GM18519 (cell line): ENCODE results near the gene TSPAN15.
A peak's percentile ranks its signal among the peaks of the same experiment; 100 is the strongest.

ENCODE experiments used
- ATAC-seq: cut with Tn5 transposase; IDR thresholded peaks from one replicate; pipeline ENCODE4 v1.9.1; 2021; ENCODE audit warnings: mild to moderate bottlenecking, moderate library complexity; ENCODE audit not compliant: unreplicated experiment, low FRiP score

TSPAN15 gene

GRCh38 chr10:69451209-69451783 is at the start of gene TSPAN15:
TSS of gene TSPAN15 (plus strand) at chr10:69451465. CDS start at chr10:69451595, 130 bp downstream.
- peak; percentile 84 for ATAC-seq

DNA sequence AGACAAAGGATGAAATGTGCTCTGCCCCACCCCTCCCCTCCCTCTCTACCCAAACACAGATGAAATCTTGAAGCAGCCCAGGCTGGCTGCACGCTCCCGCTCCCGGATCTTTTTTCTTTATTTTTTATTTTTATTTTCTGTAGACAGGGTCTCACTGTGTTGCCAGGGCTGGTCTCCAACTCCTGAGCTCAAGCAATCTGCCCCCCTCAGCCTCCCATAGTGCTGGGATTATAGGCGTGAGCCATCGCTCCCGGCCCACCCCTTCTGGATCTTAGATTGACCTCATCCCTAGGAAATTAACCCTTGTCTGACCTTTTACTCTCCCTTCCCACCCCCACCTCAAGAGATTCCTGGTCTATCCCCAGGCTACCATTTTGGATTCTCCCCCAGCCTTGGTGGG is 48.9 kb upstream of the TSPAN15 start:
- ATAC-seq: no peak

DNA sequence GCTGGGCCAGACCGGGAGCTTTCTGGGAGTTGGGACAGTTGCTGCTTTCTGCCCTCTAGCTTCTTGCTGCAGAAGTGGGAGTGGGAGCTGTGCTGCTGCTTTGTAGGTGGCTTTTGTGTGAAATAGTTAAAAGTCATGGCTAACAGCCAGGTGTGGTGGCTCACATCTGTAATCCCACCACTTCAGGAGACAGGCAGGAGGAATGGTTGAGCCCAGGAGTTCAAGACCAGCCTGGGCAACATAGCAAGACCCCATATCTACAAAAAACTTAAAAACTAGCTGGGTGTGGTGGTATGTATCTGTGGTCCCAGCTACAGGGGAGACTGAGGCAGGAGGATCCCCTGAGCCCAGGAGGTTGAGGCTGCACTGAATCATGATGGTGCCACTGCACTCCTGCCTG is 48.2 kb upstream of the TSPAN15 start:
- no peak for ATAC-seq

GRCh38 chr10:69403519-69403918 is 47.7 kb upstream of the TSPAN15 start:
- ATAC-seq: no peak

DNA sequence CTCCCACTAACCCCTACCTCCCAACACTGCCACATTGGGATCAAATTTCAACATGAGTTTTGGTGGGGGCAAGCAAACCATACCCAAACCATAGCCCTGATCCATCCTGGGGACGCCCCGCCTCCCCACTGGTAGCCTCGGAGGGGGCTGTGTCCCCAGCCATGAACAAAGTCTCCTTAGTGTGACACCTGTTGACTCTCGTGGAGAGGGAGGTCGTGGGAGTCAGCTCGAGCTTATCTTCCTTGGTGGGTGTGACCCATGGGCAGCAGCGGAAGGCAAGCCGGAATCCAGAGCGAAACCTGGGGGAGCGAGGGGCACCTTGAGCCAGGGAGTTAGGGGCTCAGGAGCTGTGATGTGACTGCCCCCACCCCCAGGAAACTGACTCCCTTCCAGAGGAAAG is 46.5 kb upstream of the TSPAN15 start:
- ATAC-seq: no peak

DNA sequence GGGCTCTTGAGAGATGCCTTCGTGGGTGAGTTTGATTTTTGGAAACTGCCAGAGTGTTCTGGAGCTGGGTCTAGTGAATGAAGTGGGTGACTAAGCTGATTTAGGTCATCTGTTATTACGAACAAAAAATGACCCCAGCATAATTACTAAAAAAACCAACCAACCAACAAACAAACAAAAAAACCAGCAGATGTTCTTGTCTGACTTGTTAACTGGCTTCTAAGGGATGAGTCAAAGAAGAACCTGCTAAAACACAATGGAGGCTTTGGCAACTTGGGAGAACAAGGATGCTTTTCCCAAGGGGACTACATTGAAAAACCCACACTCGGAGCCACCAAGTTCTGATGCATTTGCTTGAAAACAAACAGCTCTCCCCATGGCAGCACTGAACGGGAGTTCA is 46.0 kb upstream of the TSPAN15 start:
- no peak for ATAC-seq

DNA sequence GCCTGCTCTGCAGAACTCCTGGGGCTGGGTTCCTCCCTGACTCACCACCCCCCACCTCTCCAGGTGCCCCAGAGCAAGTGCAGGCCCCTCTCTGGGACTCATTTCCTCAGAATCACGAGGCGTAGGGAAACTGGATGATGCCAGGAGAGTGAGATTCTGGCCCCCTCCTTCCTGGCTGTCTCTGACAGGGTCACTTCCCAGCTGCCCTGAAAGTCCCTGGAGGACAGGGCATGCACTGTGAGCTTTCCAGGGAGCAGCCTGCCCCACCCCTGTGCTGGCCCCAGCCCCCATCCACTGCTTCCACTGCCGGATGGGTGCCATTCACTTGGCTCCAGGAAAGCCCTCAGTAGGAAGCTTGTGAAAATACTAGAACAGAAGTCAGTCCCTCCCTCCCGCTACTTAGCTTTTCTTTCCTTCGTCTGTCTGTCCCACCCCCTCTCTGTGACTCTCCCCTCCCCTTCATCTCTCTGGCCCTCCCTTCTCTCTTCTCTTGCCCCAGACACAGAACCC is 44.9 kb upstream of the TSPAN15 start:
- no peak for ATAC-seq

- ATAC-seq: no peak
Observed at GRCh38 chr10:69406816-69407580, 44.3 kb upstream of the TSPAN15 start.

DNA sequence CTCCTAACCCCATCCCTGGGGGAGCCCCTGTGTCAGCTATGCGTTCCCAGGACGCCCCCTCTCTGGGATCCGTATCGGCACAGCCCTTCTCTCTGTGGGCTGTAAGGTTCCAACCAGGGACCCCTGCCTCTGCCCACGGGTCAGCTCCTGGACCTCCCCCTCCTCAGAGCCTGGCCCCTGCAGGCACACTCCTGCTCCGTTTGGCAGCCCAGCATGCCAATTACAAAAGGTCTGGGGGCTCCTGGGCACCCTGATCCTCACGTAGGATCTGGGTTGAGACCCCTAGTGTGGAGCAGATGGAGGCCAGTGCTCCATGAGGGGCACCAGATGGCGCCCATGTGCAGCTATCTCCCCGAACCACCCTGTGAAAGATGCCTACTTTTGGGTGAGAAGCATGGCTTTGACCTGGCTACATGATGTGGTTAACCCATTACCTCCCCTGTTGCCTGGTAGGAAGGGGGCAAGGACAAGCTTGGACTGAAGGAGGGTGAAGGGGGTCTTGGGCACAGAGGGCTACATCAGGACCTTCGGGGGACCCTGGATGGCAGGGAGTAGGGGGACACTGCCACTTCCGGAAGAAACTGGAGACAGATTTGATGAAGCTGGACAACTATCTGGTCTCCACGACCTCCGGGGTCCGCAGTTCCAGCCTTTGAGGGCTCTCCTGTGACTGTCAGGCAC is 43.5 kb upstream of the TSPAN15 start:
- ATAC-seq: no peak

DNA sequence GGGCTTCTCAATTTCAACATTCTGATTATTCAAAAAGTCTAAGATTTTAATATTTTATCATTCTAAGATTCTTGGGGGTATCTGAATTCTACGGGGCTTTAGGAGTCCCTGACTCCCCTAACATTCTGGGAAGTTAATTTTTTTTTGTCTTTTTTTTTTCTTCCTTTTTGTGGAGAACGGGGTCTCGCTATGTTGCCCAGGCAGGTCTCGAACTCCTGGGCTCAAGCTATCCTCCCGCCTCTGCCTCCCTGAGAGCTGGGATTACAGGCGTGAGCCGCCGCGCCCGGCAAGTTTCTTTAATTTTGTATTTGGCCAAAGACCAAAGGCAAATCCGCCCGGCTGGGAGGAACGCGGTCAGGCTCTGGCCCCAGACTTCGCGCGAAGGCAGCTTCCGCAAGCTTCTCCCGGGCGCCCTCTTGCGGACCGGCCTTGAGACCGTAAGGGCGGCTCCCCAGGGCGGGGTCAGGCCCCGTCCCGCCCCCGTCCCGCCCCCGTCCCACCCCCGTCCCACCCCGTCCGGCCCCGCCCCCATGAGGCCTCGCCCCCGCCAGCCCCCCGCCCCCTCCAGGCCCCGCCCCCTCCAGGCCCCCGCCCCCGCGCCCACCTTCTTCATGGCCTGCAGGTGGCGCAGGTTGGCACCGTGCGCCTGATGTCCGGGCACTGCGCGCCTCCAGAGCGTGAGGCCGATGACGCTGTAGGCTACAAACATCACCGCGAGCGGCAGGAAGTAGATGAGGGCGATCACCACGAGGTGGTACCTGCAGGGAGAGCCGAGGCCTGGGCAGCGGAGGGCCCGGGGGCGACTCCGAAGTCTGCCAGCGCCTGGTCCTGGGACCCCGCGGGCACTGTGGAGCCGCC is 42.7 kb upstream of the TSPAN15 start:
- peak; percentile 74 for ATAC-seq

- no peak for ATAC-seq
Observed at GRCh38 chr10:69409176-69409495, 42.1 kb upstream of the TSPAN15 start.

DNA sequence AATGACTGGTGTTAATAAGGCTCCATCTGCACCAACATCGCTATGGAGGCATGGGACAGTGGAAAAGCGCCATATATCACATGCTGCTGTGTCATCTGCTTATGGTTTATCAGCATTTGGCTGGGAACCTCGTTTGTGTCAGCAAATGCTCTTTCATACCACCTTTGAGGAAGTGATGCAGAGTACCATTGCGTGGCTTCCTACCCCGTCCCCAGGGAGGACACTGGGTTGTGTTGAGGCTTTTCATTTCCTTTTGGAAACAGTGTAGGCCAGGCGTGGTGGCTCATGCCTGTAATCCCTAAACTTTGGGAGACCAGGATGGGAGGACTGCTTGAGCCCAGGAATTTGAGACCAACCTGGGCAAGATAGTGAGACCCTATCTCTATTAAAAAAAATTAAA is 41.3 kb upstream of the TSPAN15 start:
- ATAC-seq: no peak

GRCh38 chr10:69410487-69410886 is 40.8 kb upstream of the TSPAN15 start:
- ATAC-seq: no peak

GRCh38 chr10:69411476-69411875 is 39.8 kb upstream of the TSPAN15 start:
- ATAC-seq: no peak

DNA sequence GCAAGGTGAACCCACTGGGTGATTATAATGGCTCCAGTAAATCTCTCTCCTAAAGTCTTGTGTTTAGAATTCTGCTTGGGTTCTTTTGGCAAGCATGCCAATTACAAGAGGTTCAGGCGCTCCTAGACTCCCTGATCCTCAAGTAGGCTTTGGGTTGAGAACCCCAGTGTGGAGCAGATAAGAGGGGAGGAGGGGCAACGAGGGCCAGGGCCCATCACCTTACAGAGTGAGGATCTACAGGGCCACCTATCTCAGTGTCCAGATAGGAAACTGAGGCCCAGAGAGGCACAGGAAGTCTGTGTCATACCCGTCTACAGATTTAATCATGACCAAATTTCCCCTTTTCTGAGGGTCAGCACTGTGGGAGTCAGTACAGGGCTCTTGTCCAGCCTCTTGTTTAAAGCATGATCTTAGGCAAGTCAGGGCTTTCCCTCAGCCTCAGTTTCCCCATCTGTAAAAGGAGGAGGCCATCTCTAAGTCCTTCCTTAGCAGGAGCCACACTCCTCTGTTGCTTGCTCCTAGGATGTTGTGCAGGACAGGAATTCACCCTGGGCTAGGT is 39.0 kb upstream of the TSPAN15 start:
- ATAC-seq: no peak

DNA sequence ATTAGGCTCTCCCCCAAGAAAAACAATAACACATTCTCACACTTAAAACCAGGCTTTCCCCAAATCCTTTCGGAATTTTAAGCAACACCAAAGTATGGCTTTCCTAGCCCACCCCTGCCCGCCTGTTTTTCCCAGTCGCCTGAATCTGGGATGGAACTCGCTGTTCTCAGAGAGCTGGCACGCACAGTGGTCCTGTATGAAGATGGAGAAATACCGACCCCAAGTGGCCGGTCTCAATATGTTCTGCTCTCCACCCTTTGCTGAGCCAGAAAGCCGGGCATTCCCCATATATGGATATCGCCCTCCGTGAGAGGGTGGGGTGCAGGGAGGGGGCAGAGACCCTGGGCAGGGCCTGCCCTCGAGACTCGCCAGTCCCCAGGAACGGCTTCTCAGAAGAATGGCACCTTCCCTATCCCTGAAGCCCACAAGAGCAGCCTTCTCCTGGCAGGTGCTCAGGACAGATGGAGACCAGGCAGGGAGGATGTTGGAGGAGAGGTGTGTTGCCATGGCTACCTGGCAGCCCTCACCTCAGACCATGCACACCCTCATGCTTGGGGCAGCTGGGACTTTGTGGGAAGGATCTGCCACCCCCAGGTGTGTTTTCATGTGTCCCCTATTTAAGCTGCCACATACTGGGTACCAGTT is 37.9 kb upstream of the TSPAN15 start:
- no peak for ATAC-seq

- ATAC-seq: no peak
Observed at GRCh38 chr10:69414036-69415018, 36.9 kb upstream of the TSPAN15 start.

- ATAC-seq: no peak
Observed at GRCh38 chr10:69415049-69415448, 36.2 kb upstream of the TSPAN15 start.

DNA sequence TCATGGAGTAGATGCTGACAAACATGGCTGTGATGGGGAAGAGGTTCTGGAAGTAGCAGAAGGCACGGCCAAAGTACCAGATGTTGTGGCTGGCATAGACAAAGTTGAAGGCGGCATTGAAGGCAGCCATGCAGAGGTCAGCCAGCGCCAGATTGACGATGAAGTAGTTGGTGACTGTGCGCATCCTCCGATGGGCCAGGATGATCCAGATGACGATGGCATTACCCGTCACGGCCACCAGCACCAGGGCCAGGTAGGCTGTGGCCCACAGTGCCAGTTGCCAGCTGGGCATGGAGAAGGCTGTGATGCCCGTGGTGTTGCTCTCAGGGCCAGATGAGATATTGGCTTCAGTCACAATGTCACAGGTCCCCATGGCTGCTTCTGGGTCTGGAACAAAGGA is 35.3 kb upstream of the TSPAN15 start:
- ATAC-seq: no peak
